Astrocyte (in vitro differentiated cells and primary cell): Measurements from ENCODE around the gene PGS1. TPM values are rescaled to one million over a fixed set of nuclear protein-coding genes. Genes with fewer than 3 reads are reported as not detected.

ENCODE experiments used
- DNase-seq: peaks from one replicate; pipeline ENCODE4 v3.0.0-alpha.2; 2010; ENCODE audit warnings: low read depth
- FAIRE-seq: peaks from 2 replicates; lab custom pipeline; 2011; peaks lifted over from hg19 to GRCh38; lab: Jason Lieb, UNC
- H2AFZ ChIP-seq: 2 replicates; pipeline ENCODE4 v1.6.0; 2012; ENCODE audit warnings: low read depth, low read length, inconsistent platforms
- H3K27ac ChIP-seq: 2 replicates; pipeline ENCODE4 v1.5.1; 2011; ENCODE audit warnings: low read depth, low read length, inconsistent platforms
- H3K27me3 ChIP-seq: 2 replicates; pipeline ENCODE4 v1.6.0; 2011; ENCODE audit warnings: low read length, inconsistent platforms; ENCODE audit not compliant: insufficient read depth
- H3K36me3 ChIP-seq: 2 replicates; pipeline ENCODE4 v1.5.1; 2011; ENCODE audit warnings: low read length, inconsistent platforms; ENCODE audit not compliant: insufficient read depth
- H3K4me1 ChIP-seq: 2 replicates; pipeline ENCODE4 v1.5.1; 2011; ENCODE audit warnings: low read length, inconsistent platforms; ENCODE audit not compliant: insufficient read depth
- H3K4me2 ChIP-seq: 2 replicates; pipeline ENCODE4 v1.6.0; 2012; ENCODE audit warnings: low read length, inconsistent platforms
- H3K4me3 ChIP-seq: 2 replicates; pipeline ENCODE4 v1.5.1; 2011; ENCODE audit warnings: low read depth, mild to moderate bottlenecking, low read length, inconsistent platforms; ENCODE audit not compliant: insufficient read depth
- H3K79me2 ChIP-seq: 2 replicates; pipeline ENCODE4 v1.6.0; 2012; ENCODE audit warnings: mild to moderate bottlenecking, low read length, inconsistent platforms; ENCODE audit not compliant: insufficient read depth
- H3K9ac ChIP-seq: 2 replicates; pipeline ENCODE4 v1.6.0; 2012; ENCODE audit warnings: mild to moderate bottlenecking, low read length, inconsistent platforms
- H3K9me3 ChIP-seq: 2 replicates; pipeline ENCODE4 v1.5.1; 2012; ENCODE audit warnings: low read depth, mild to moderate bottlenecking, low read length, inconsistent platforms; ENCODE audit not compliant: insufficient read depth
- H4K20me1 ChIP-seq: 2 replicates; pipeline ENCODE4 v1.6.0; 2012; ENCODE audit warnings: low read length, inconsistent platforms; ENCODE audit not compliant: insufficient read depth
- H3K27ac Mint-ChIP-seq: one replicate; pipeline ENCODE4 v1.8.0; 2021; ENCODE audit warnings: mild to moderate bottlenecking, mixed read lengths; ENCODE audit not compliant: unreplicated experiment
- H3K27me3 Mint-ChIP-seq: one replicate; pipeline ENCODE4 v1.8.0; 2021; ENCODE audit warnings: low read depth, mixed read lengths; ENCODE audit not compliant: unreplicated experiment
- H3K36me3 Mint-ChIP-seq: one replicate; pipeline ENCODE4 v1.8.0; 2021; ENCODE audit warnings: low read depth, mixed read lengths; ENCODE audit not compliant: unreplicated experiment
- H3K4me1 Mint-ChIP-seq: one replicate; pipeline ENCODE4 v1.8.0; 2021; ENCODE audit warnings: low read depth, mixed read lengths; ENCODE audit not compliant: unreplicated experiment
- H3K4me3 Mint-ChIP-seq: one replicate; pipeline ENCODE4 v1.8.0; 2021; ENCODE audit warnings: mild to moderate bottlenecking, moderate library complexity, mixed read lengths; ENCODE audit not compliant: unreplicated experiment
- H3K9me3 Mint-ChIP-seq: one replicate; pipeline ENCODE4 v1.8.0; 2021; ENCODE audit warnings: mild to moderate bottlenecking, mixed read lengths; ENCODE audit not compliant: unreplicated experiment
- CTCF ChIP-seq: IDR thresholded peaks from 2 replicates; pipeline ENCODE4 v1.5.1; 2011; ENCODE audit warnings: low read depth, mild to moderate bottlenecking, inconsistent platforms, low read length, moderate library complexity; ENCODE audit not compliant: insufficient read depth
- EZH2 ChIP-seq: IDR thresholded peaks from 2 replicates; pipeline ENCODE4 v1.6.1; 2012; ENCODE audit warnings: mild to moderate bottlenecking, low read length, inconsistent platforms; ENCODE audit not compliant: insufficient read depth
- total RNA-seq: library from RNA; stranded (reverse); gene quantifications from 2 replicates; pipeline ENCODE4 v1.2.1, GENCODE V29; 2021

PGS1 gene
- total RNA-seq, 1 donor from 2014 or later = 32.0 TPM

- peaks cover 8% of the 10 kb centered on the region for H3K4me1 ChIP-seq
- Mint-ChIP-seq H3K4me3 (no peak overlapping the region), H3K27me3 (no peaks in the 10 kb centered on the region), H3K27ac (peak overlapping the region; percentile 18), H3K9me3 (no peaks in the 10 kb centered on the region), H3K4me1 (peaks cover 38% of the 10 kb centered on the region), H3K36me3 (peaks cover 44% of the 10 kb centered on the region)
- no peak overlapping the region for H3K27ac ChIP-seq
- no peak overlapping the region for H3K4me3 ChIP-seq
- H3K79me2 ChIP-seq = peaks cover 49% of the 10 kb centered on the region
- H4K20me1 ChIP-seq = peaks cover 70% of the 10 kb centered on the region
- H3K36me3 ChIP-seq = peaks cover 30% of the 10 kb centered on the region
- no peak overlapping the region for H2AFZ ChIP-seq
- no peak overlapping the region for H3K4me2 ChIP-seq
- FAIRE-seq (no peak), DNase-seq (peak; percentile 63)
- H3K9ac ChIP-seq = no peak overlapping the region
- TF ChIP-seq EZH2 (no peak), CTCF (no peak)
- H3K27me3 ChIP-seq = no peaks in the 10 kb centered on the region
- no peaks in the 10 kb centered on the region for H3K9me3 ChIP-seq
Measured at GRCh38 chr17:78401246-78401645, 22.8 kb downstream of the PGS1 start.

DNA sequence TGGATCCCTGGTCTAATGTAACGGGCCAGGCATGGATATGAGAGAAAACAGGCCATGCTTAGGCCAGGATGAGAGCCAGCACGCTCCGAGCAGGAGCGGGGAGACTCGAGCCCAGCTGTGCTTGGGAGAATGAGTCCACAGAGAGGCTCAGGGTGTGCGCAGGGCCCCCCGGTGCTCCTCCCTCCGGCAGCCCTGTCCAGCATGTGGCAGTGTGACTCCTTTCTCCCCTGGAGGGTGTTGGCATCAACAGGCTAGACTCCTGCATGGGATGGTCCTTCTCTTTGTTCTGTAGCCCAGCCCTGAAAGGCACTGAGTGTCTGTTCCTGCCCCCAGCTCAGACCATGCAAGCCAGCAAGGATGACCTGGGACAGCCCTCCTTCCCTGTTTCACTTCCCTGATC lies 23.4 kb downstream of the PGS1 start:
- Histone ChIP-seq H3K9me3 (no peaks in the 10 kb centered on the region), H3K9ac (no peak overlapping the region), H4K20me1 (peaks cover 72% of the 10 kb centered on the region), H3K79me2 (peaks cover 49% of the 10 kb centered on the region), H3K27me3 (no peaks in the 10 kb centered on the region), H3K27ac (no peak overlapping the region), H3K4me1 (peaks cover 8% of the 10 kb centered on the region), H2AFZ (no peak overlapping the region), H3K4me2 (no peak overlapping the region), H3K36me3 (peaks cover 31% of the 10 kb centered on the region), H3K4me3 (no peak overlapping the region)
- Mint-ChIP-seq H3K27me3 (no peaks in the 10 kb centered on the region), H3K27ac (no peak overlapping the region), H3K4me3 (no peak overlapping the region), H3K9me3 (no peaks in the 10 kb centered on the region), H3K36me3 (peaks cover 43% of the 10 kb centered on the region), H3K4me1 (peaks cover 39% of the 10 kb centered on the region)
- TF ChIP-seq CTCF (no peak), EZH2 (no peak)
- no peak for DNase-seq
- FAIRE-seq = no peak

DNA sequence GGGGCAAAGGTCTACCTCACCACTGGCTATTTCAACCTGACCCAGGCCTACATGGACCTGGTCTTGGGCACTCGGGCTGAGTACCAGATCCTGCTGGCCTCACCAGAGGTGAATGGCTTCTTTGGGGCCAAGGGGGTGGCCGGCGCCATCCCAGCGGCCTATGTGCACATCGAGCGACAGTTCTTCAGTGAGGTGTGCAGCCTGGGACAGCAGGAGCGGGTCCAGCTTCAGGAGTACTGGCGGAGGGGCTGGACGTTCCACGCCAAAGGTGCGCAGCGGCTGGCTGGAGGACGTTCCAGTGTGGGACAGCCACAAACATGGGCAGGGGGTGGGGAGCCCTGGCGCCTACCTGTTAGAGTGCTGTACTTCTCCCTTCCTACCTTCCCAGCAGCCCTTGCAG lies 25.4 kb downstream of the PGS1 start:
- H3K4me3 ChIP-seq = no peak overlapping the region
- H3K36me3 Mint-ChIP-seq = peaks cover 34% of the 10 kb centered on the region
- no peak overlapping the region for H3K27ac ChIP-seq
- no peaks in the 10 kb centered on the region for H3K9me3 ChIP-seq
- H3K9ac ChIP-seq = no peak overlapping the region
- H3K4me1 ChIP-seq = no peaks in the 10 kb centered on the region
- no peak overlapping the region for H3K4me3 Mint-ChIP-seq
- peaks cover 38% of the 10 kb centered on the region for H3K4me1 Mint-ChIP-seq
- peaks cover 23% of the 10 kb centered on the region for H3K36me3 ChIP-seq
- TF ChIP-seq CTCF (no peak), EZH2 (no peak)
- peaks cover 72% of the 10 kb centered on the region for H4K20me1 ChIP-seq
- no peak overlapping the region for H2AFZ ChIP-seq
- DNase-seq (no peak), FAIRE-seq (no peak)
- H3K4me2 ChIP-seq = no peak overlapping the region
- no peaks in the 10 kb centered on the region for H3K27me3 Mint-ChIP-seq
- H3K79me2 ChIP-seq = peaks cover 57% of the 10 kb centered on the region
- no peaks in the 10 kb centered on the region for H3K9me3 Mint-ChIP-seq
- H3K27me3 ChIP-seq = no peaks in the 10 kb centered on the region
- H3K27ac Mint-ChIP-seq = no peak overlapping the region
